Loucy (cell line): ENCODE results near the gene UBE2G1.
"Not testable (repeated sequence)": the region's sequence is repeated elsewhere in the genome, so short reads cannot be mapped to it uniquely, and the experiment has no call there.

Experiments
- H2AFZ ChIP-seq: fragments of 200-600 bp; sonication (generic); 2 replicates; pipeline ENCODE4 v1.6.0; 2016; ENCODE audit warnings: antibody characterized with exemption, mild to moderate bottlenecking, low read length, moderate library complexity
- H3F3A ChIP-seq: fragments of 200-600 bp; 2 replicates; pipeline ENCODE4 v1.6.0; 2016; ENCODE audit warnings: antibody characterized with exemption, low read depth, mild to moderate bottlenecking
- H3K27me3 ChIP-seq: fragments of 200-600 bp; sonication (generic); 2 replicates; pipeline ENCODE4 v1.6.1; 2014; ENCODE audit warnings: low read length, mild to moderate bottlenecking; ENCODE audit not compliant: insufficient read depth, poor library complexity, severe bottlenecking
- H3K36me3 ChIP-seq: fragments of 200-600 bp; sonication (generic); 2 replicates; pipeline ENCODE4 v1.6.1; 2016; ENCODE audit warnings: low read length; ENCODE audit not compliant: insufficient read depth
- H3K4me1 ChIP-seq: fragments of 200-600 bp; sonication (generic); 2 replicates; pipeline ENCODE4 v1.5.1; 2014; ENCODE audit warnings: low read length, mild to moderate bottlenecking; ENCODE audit not compliant: insufficient read depth, poor library complexity, severe bottlenecking
- H3K4me2 ChIP-seq: fragments of 200-600 bp; sonication (generic); 2 replicates; pipeline ENCODE4 v1.6.0; 2014; ENCODE audit warnings: antibody characterized with exemption, low read length, low read depth, mild to moderate bottlenecking; ENCODE audit not compliant: poor library complexity, severe bottlenecking
- H3K4me3 ChIP-seq: fragments of 200-600 bp; sonication (generic); 2 replicates; pipeline ENCODE4 v1.5.1; 2014; ENCODE audit warnings: low read length, mild to moderate bottlenecking, mixed read lengths; ENCODE audit not compliant: poor library complexity, severe bottlenecking
- H3K79me2 ChIP-seq: fragments of 200-600 bp; sonication (generic); 2 replicates; pipeline ENCODE4 v1.6.1; 2014; ENCODE audit warnings: low read length; ENCODE audit not compliant: insufficient read depth
- H3K9ac ChIP-seq: fragments of 200-600 bp; sonication (generic); 2 replicates; pipeline ENCODE4 v1.6.0; 2014; ENCODE audit warnings: mild to moderate bottlenecking, low read depth, low read length, moderate library complexity; ENCODE audit not compliant: poor library complexity, severe bottlenecking
- H3K9me2 ChIP-seq: fragments of 200-600 bp; sonication (generic); replicated peaks from 2 replicates; pipeline ENCODE4 v1.6.1; 2016; ENCODE audit warnings: low read depth, low read length, mixed read lengths
- H3K9me3 ChIP-seq: fragments of 200-600 bp; sonication (generic); 2 replicates; pipeline ENCODE4 v1.6.1; 2014; ENCODE audit warnings: mild to moderate bottlenecking, antibody characterized with exemption, low read length, low read depth; ENCODE audit not compliant: insufficient read depth
- H4K20me1 ChIP-seq: fragments of 200-600 bp; sonication (generic); 2 replicates; pipeline ENCODE4 v1.6.0; 2014; ENCODE audit warnings: antibody characterized with exemption, low read length, mild to moderate bottlenecking; ENCODE audit not compliant: insufficient read depth, poor library complexity, severe bottlenecking
- EZH2phosphoT487 ChIP-seq: fragments of 200-600 bp; IDR thresholded peaks from 2 replicates; pipeline ENCODE4 v1.6.1; 2018; ENCODE audit warnings: antibody characterized with exemption, mild to moderate bottlenecking, moderate library complexity, borderline replicate concordance
- TF ChIP-seq, protein P1 (sequence below): fragments of 200-600 bp; sonication (generic); conservative IDR thresholded peaks from 2 replicates; pipeline ENCODE4 v1.5.1; 2014; ENCODE audit warnings: mild to moderate bottlenecking, antibody characterized with exemption, low read length

Gene UBE2G1

DNA sequence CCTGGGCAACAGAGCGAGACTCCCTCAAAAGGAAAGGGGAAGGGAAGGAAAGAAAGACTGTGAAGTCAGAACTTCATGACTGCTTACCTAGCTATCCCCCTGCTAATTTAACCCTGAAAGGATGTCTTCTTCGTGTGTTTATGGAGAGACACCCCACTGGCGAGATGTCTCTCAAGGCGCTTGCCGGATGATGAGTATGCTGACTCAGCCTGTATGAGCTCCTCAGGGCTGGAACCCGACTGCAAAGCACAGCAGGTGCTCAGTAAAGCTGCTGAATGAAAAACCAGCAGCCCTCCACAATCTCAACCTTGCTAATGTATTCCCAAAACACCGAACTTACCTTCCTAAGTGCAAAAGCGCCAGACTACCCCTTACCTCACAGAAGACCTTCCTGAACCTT is 105.0 kb downstream of the UBE2G1 start:
- peak overlapping the region; percentile 100 for H3K4me2 ChIP-seq
- H3K27me3 ChIP-seq: no peaks in the 10 kb centered on the region
- peaks cover 27% of the 10 kb centered on the region for H4K20me1 ChIP-seq
- H2AFZ ChIP-seq: no peak overlapping the region
- peak overlapping the region; percentile 91 for H3K4me3 ChIP-seq
- H3K9ac ChIP-seq: peak overlapping the region; percentile 61
- H3K79me2 ChIP-seq: peaks cover 78% of the 10 kb centered on the region
- no peaks in the 10 kb centered on the region; the same call in 1 of the 2 replicates for H3F3A ChIP-seq
- H3K4me1 ChIP-seq: peaks cover 22% of the 10 kb centered on the region
- TF ChIP-seq, protein P1, sequence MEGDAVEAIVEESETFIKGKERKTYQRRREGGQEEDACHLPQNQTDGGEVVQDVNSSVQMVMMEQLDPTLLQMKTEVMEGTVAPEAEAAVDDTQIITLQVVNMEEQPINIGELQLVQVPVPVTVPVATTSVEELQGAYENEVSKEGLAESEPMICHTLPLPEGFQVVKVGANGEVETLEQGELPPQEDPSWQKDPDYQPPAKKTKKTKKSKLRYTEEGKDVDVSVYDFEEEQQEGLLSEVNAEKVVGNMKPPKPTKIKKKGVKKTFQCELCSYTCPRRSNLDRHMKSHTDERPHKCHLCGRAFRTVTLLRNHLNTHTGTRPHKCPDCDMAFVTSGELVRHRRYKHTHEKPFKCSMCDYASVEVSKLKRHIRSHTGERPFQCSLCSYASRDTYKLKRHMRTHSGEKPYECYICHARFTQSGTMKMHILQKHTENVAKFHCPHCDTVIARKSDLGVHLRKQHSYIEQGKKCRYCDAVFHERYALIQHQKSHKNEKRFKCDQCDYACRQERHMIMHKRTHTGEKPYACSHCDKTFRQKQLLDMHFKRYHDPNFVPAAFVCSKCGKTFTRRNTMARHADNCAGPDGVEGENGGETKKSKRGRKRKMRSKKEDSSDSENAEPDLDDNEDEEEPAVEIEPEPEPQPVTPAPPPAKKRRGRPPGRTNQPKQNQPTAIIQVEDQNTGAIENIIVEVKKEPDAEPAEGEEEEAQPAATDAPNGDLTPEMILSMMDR: no peak
- no peak for TF ChIP-seq EZH2phosphoT487
- H3K36me3 ChIP-seq: no peaks in the 10 kb centered on the region
- H3K9me2 ChIP-seq: no peaks in the 10 kb centered on the region
- no peaks in the 10 kb centered on the region; the same call in 1 of the 2 replicates for H3K9me3 ChIP-seq

DNA sequence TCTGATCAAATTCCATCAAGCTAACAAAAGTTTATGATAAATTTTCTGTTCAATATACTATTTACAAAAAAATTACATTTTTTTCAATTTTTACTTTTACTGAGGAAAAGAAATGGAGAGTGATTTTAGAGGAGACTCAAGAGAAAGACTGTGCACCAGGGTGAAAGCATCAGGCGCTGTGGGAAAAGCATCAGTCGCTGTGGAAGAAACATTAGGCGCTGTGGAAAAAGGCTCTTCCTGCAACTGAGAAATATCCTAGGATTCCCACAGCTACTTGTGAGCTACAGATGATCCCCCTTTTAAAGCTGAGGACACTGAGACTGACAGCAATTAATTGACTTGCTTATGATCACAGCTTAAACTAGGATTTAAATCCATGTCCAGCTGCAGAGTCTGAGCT is 107.6 kb downstream of the UBE2G1 start:
- Histone ChIP-seq H3K4me3 (no peak overlapping the region), H3K27me3 (no peaks in the 10 kb centered on the region), H2AFZ (no peak overlapping the region), H3F3A (no peaks in the 10 kb centered on the region), H3K36me3 (no peaks in the 10 kb centered on the region), H3K9me3 (no peaks in the 10 kb centered on the region; the same call in 1 of the 2 replicates), H3K9ac (no peak overlapping the region), H3K9me2 (no peaks in the 10 kb centered on the region), H4K20me1 (peaks cover 30% of the 10 kb centered on the region), H3K4me1 (peaks cover 16% of the 10 kb centered on the region), H3K79me2 (peaks cover 92% of the 10 kb centered on the region), H3K4me2 (no peak overlapping the region)
- TF ChIP-seq, protein P1: no peak
- TF ChIP-seq EZH2phosphoT487: no peak

DNA sequence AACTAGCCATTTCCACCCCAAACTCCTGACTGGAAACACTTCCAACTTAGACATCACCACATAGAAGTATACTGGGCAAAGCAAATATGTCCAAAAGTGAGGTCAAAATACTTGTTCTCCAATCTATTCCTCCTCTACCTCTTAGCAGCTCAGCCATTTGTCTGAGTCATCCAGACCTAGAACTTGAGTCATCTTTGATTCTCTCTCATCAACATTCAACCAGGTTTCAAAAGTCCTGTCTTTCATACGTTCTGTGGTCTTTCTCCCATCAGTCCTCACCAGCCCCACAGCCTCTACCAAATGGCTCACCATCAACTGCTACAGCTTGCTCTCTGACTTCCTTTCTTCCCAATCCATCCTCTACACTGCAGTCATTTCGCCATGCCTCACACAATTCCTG is 109.5 kb downstream of the UBE2G1 start:
- TF ChIP-seq, protein P1: no peak
- TF ChIP-seq EZH2phosphoT487: no peak
- H3F3A ChIP-seq: no peaks in the 10 kb centered on the region
- no peak overlapping the region for H2AFZ ChIP-seq
- no peak overlapping the region for H3K9ac ChIP-seq
- H3K9me3 ChIP-seq: no peaks in the 10 kb centered on the region; the same call in 1 of the 2 replicates
- no peaks in the 10 kb centered on the region for H3K9me2 ChIP-seq
- peaks cover 16% of the 10 kb centered on the region for H4K20me1 ChIP-seq
- no peaks in the 10 kb centered on the region for H3K36me3 ChIP-seq
- no peaks in the 10 kb centered on the region for H3K27me3 ChIP-seq
- H3K4me2 ChIP-seq: no peak overlapping the region
- H3K4me3 ChIP-seq: no peak overlapping the region
- peaks cover 94% of the 10 kb centered on the region for H3K79me2 ChIP-seq
- peaks cover 12% of the 10 kb centered on the region for H3K4me1 ChIP-seq

DNA sequence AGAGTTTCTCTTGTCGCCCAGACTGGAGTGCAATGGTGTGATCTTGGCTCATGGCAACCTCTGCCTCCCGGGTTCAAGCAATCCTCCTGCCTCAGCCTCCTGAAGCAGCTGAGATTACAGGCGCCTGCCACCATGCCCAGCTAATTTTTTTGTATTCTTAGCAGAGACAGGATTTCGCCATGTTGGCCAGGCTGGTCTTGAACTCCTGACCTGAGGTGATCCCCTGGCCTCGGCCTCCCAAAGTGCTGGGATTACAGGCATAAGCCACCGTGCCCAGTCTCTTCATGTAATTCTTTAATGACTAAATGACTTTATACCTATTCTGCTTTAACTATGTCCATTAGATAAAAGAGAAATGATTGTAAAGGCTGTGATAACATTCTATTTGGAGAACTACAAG is 111.2 kb downstream of the UBE2G1 start:
- H3K4me3 ChIP-seq, H2AFZ ChIP-seq, H3K4me2 ChIP-seq, H3K4me1 ChIP-seq, H3K27me3 ChIP-seq, H3F3A ChIP-seq, H3K9me3 ChIP-seq, H3K9me2 ChIP-seq, H3K9ac ChIP-seq, H3K36me3 ChIP-seq: not testable (repeated sequence)
- Histone ChIP-seq H3K79me2 (peaks cover 91% of the 10 kb centered on the region), H4K20me1 (peaks cover 13% of the 10 kb centered on the region)
